SK-N-DZ (cell line): ENCODE results near the gene TUSC2.

Source experiments
- DNase-seq: peaks from one replicate; pipeline ENCODE4 v3.0.0-alpha.2; 2015; ENCODE audit warnings: low spot score

The TUSC2 gene

GRCh38 chr3:50336452-50337174 is 8.6 kb upstream of the TUSC2 start:
- DNase-seq = peak; percentile 23

DNA sequence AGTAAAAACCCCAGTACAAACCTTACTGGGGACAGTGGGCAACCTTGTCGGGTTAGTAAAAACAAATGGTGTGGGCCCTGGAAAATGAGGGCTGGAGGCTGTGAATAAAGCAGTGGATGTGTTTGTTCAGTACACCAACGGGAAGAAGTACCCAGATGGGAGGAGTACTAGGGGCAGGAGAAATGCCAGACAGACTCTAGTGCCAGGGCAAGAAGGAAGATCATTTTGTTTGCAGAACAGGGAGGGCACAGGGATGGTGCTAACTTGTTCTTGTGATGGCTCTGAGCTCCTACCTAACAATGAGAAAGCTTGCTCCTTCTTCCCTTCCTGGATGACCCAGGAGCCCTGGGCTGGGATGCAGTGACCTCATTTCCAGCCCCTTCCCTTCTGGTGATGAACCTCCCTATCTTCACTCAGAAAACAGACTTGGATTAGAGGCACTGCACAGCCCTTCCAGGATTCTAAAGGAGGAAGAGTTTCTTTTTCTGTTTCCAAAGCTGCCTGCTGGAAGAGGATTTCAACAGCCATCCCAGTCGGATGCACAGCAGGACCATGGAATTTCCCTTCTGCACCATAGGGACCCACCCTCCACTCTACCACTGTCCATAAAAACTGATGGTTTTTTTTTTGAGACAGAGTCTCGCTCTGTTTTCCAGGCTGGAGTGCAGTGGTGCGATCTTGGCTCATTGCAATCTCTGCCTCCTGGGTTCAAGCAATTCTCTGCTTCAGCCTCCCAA is 6.5 kb upstream of the TUSC2 start:
- DNase-seq = no peak

- DNase-seq = no peak
Measured at GRCh38 chr3:50333744-50334328, 5.8 kb upstream of the TUSC2 start.

GRCh38 chr3:50331364-50331907 is 3.4 kb upstream of the TUSC2 start:
- DNase-seq = no peak

DNA sequence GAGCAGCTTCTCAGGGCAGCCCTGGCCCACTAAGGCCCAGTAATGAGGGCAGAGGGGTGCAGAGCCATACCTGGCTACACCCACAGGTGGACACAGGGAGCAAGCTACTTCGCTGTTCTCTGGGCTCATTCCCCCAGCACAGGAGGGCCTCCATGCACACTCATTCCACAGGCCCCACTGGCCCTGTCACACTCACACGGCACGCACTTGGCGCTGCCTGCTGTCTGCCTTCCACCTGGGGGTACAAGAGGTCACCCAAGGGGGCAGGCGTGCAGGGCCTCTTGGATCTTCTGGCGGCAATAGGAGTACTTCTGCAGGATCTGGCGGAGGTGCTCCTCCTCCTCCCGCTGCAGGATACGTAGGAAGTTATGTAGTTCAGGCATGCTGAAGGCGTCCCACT is 2.3 kb upstream of the TUSC2 start:
- DNase-seq = no peak

DNA sequence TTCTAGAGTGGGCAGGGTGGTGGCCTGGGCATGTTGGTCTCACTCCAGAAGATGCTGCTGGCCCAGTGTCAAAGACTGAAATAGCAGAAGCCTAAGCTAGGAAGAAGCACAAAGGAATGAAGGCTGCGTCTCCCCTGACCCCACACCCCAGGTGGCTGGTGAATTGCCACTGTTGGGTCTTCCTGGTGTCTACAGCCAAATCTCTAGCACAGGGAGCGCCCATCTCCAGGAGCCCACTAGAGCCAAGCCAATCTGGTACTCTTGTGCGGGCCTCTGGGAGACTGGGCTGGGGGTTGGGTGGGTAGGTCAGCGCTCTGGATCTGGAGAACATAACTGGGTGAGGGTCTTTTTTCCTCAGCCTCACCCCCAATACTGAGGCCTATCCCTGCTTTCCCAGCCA is 894 bp downstream of the TUSC2 start:
- DNase-seq = no peak

- no peak for DNase-seq
Measured at GRCh38 chr3:50326182-50326541, 1.9 kb downstream of the TUSC2 start.

DNA sequence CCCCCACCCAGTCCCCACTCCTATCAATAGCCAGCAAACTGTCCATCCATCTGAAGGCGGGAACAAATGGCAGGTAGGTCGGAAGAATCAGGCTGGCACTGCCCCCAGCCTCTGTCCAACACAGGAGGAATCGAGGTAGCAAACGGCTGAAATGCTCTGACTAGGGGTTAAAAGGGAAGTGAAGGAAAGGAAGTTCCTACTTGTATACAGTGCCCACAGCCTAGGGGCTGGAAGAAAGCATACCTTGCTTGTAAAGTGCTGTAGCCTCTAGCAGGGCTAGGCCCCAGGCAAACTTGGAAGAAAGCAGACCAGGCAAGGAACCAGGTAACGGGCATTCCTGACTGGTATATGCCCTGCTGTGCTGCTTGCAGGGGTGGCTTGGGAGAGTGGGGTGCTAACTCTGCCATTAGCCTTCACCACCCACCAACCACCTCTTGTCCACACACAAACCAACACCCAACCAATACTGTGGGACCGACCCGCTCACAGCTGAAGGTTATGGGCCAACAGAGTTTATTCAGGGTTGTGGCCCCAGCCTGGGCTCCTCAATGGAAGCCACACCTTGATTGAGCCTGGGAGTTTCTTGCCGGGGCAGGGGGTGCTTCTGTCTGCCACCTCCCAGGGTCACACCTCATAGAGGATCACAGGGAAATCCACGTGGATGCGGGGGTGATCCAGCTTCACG is 2.4 kb downstream of the TUSC2 start:
- no peak for DNase-seq

DNA sequence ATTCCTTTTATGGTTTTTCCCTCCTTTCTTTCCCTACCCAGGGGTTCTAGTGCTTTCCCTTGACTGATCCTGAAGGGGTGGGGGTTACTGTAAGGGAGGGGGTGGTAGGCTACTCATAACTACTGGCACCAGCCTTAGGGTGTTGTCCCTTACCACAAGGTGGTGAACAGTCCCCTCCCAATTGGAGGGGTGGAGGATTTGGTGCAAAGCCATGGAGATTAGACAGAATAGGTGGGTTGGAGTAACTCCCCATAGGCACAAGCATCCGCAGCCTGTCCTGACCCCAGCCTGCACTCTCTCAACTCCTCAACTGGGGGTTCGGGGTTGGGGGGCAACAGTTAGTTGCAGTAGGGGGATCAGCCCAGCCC is 2.9 kb downstream of the TUSC2 start:
- DNase-seq = no peak

DNA sequence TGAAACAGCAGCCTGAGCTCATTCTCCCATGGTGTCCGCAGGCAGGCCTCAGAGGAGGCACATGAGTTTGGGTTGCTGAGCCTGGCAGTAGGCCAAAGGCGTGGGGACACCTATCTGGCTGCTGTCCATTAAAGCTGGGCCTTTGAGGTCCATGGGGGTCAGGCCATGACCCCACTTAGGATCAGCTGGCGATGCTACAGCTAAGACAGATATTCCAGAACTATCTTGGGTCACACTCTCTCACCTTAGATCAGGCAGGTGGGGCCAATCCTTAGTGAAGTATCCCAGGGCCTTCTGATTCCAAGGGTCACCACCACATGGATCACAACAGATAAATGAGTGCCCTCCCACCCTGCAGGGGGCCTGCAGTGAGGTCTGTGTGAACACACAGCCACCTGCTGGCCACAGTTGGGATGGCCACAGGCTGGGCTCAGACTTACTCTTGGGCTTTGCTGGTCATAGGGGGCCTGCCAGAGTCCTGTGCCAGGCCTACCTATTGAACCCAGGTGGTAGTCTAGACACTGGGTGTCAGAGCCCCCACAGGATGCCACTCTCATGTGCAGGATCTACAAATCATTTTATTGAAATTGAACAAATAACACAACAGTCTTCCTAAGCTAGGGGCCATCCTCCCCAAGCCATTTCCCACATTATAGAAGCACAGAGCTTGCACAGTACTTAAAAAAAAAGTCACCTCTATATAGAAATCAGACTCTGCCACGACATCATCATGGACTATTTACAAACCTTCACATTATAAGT is 3.5 kb downstream of the TUSC2 start:
- DNase-seq = peak; percentile 71

DNA sequence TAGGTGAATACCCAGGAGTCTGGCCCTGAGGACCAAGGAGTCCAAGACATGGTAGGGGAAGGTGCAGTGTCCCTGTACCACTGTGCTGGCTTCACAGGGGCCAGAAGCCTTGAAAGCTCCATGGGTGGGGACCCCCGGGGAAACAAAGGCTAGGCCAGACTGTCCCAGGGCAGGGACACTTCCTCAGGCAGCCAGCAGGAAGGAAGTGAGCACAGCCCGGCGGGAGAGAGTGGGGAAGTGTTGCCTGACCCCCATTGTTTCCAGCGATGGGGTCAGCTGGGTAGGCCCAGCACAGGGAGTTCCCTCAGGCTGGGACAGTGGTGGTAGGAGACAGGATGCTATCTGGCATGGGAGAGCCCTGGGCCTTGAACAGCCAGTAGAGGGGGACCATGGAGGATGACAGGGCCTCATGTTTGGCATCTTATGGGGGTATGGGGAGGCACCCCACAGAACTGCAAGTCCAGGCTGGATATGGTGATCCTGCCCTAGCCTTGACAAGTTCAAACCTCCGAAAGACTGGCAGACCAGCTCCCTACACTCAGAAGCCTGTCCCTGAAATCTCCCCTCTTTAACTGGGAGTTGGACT is 4.3 kb downstream of the TUSC2 start:
- DNase-seq = no peak

DNA sequence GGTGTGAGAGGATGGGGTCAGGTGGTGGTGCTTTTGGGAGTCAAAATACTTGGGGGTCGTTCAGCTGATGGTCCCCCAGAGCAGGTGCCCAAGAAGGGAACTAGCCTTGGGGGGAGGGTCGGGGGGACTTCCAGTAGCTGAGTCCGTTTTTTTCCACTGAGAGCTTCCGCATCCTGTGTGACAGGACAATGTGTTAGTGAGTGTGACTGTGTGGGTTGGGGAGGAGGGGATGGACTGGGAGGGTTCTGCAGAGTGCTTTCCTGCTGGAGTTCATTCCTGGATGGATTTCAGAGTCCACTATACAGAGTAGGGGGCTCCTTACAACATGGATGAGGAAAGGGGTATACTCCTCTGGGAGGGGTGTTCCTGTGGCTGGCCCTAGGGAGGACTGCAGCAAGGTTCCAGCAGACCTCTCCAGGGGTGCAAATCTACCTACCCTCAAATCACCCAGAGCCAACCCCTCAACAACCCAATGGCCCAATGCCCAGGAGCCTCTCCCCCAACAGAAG is 4.9 kb downstream of the TUSC2 start:
- DNase-seq = no peak

- DNase-seq = no peak
Measured at GRCh38 chr3:50322386-50323091, 5.5 kb downstream of the TUSC2 start, which contains the start of gene HYAL2. Gene HYAL2, minus strand, starts transcription at chr3:50322745. Its CDS starts 2,256 bp downstream, at chr3:50320489.

GRCh38 chr3:50322115-50322385 is 6.0 kb downstream of the TUSC2 start:
- DNase-seq = no peak

DNA sequence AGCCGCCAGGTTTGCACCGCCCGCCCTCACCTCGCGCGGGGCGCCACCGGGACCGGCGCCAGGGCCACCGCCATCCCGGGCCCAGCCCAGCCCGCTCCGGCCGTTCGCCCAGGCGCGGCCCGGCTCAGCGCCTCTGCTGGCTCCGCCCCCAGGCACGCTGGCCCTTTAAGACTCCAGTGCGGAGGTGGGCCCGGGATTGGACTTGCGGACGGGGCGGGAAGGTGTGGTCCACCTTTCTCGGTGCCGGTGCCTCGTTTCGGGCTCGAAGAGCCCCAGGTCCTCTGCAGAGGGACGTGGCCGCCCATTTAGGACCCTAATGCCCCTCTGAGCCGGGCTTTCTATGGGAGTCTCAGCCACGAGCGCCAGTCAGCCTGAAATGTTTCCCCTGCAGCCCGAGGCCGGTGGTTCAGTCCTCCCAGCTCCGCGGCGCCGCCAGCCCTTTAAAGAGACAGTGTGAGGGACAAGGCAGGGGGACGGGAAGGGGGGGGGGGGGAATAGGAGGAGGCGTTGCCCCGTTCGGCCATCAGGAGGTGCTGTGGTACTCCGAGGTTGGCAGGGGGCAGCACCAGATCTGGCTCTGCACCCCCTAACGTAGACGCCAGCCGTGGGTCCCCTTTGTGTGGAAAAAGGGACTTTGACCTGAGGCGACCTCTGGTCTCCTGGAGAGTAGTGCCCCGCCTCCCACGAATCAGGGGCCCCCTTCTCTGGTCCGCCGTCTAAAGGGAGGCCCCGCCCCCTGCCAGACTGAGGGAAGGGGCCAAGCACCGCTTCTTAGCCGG is 6.5 kb downstream of the TUSC2 start:
- peak; percentile 89 for DNase-seq

DNA sequence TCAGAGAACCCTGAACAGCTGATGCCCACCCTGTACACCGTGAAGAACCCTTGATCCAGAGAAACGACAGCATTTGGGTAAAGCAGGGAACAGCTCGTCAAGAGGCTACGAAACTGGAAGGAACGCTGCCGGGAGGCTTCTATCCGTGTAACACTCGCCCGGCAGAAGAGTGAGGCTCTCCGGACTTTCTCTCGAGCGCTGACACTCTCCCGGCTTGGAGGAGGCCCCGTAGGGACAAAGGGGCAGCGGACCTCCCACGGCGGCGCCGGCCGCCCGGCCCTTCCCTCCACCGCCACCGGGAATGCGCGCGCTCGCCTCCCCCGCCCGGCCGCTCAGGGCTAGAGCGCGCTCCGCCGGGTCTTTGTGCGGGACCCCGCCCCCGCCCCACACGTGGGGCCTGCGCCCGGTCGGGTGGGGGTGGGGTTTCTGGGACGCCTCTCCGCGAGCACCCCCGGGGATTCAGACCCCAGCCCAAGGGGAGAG is 7.1 kb downstream of the TUSC2 start:
- peak; percentile 67 for DNase-seq

GRCh38 chr3:50319894-50320625 is 8.0 kb downstream of the TUSC2 start:
- no peak for DNase-seq

DNA sequence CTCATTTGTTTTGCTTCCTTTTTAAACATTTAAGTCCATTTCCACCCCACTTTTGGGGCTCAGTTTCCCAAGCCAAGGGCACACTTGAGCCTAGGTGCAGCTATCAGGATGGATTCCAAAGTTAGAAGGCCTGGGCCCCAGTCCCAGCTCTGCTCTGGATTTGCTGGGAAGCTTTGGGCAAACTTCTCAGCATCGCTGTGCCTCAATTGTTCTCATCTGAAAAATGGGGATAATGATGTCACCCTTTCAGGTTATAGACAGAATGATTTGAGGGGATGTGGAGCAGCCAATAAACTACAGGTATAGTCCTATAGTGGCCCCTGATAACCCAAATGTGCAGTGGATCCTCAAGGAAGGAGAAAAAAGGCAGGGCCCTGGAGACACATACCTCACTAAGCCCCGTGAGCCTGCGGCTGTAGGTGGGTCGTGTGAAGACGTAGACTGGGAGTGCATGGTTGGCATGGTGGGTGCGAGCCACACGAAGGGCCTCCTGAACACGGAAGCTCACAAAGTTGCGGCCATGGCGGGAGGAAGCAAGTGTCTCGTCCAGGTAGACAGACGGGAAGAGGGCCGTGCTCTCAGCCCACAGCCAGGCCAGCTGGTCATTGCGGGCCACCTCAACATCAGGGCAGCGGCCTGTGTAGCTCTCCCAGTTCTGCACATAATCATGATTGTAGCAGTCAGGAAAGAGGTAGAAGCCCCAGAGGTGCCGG is 8.7 kb downstream of the TUSC2 start:
- no peak for DNase-seq
